GM19397 (cell line): Measurements from ENCODE around the gene VSIG10L.

Experiments
- ATAC-seq: cut with Tn5 transposase; IDR thresholded peaks from one replicate; pipeline ENCODE4 v1.9.1; 2021; ENCODE audit warnings: mild to moderate bottlenecking, moderate library complexity; ENCODE audit not compliant: unreplicated experiment

VSIG10L gene

DNA sequence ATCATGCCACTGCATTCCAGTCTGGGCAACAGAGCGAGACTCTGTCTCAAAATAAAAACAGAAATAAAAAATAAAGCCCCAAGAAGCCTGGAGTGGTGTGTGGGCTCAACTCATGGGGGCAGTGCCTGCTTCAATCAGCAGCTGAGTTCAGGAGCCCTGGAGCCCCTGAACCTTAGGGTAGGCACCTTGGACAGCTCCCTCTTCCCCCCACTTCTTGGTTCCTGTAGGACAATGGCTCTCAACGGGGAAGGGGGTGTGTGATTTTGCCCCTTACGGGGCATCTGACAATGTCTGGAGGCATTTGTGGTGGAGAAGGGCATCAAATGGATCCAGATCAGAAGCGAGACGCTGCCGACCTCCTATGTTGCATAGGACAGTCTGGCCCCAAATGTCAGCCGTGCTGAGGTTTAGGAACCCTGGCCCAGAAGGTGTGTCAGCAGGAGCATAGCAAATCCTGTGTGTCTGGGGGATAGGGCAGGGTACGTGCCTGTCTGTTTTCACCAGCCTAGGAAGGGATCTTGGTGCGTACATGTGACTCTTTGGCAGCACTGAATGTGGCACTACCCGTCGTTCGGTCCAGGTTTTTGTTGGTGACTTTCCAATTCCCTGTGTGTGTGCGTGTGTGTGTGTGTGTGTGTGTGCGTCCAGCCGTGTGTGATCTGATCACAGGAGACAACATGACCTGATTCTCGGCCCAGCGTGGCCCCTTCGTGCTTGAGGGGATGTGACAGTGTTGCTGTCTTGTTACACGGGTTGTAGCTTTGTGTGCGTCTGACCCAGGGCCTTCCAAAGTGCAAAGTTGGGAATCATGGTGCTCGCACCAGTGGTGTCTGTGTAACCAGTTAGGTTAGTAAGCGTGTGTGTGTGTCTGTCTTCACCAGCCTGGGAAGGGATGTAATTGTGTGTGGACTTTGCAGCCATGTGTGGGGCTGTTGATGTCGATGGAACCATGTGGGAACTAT lies 23.0 kb downstream of the VSIG10L start:
- no peak for ATAC-seq

DNA sequence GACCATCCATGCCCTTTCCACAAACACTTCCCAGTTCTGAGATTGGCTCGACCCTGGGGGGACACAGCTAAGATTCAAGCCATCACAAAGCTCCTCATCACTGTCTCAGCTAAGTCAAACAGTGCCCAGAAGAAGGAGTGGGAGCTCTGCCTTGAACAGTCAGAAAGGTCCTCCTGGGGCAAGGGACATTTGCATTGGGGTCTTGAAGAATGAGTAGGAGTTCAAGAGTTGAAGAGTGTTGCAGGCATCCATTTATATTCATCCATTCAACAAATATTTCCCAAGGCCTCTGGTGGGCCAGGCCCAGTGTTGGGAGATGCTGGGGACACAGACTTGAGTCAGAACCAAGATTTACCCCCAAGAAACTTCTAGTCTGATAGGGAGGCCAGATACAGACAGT lies 24.0 kb downstream of the VSIG10L start:
- no peak for ATAC-seq

GRCh38 chr19:51317376-51317775 lies 24.6 kb downstream of the VSIG10L start:
- no peak for ATAC-seq

GRCh38 chr19:51316688-51317087 lies 25.3 kb downstream of the VSIG10L start:
- ATAC-seq = no peak

DNA sequence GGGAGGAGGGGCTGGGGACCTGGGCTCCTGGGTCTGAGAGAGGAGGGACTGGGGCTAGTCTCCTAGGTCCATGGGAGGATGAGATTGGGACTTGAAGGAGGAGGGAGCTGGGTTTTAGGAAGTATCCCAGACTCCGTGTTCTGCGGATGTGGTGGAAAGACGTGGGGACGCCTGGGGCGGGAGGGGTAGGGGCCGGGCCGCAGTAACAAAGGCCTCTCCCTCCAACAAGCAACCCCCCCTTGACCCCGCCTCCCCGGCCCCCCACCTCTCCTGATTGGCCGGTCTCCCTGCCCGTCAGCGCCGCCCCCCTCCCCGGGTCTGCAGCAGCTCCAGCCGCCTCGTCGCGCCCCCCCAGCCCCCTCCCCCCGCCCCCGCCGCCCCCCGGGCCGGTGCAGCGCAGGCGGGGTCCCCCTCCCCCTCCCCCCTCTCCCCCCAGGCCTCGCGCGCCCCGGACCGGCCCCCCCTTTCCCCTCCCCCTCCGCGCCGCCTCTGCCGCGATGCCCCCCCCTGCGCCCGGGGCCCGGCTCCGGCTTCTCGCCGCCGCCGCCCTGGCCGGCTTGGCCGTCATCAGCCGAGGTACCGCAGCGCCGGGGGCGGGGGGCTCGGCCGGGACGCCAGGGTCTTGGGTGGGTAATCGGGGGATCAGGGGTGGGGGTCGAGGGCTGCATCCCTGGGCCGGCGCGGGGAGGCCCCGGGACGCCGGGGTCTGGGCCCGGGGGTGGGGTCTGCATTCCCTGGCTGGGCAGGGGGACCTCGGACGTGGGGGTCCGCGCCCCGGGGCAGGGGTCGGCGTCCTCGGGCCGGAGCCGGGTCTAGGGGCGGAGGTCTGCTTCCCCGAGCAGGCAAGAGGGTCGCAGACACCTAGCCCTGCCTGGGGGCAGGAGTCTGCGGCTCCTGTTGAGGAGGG lies 30.3 kb downstream of the VSIG10L start, which contains the start of gene IGLON5:
Gene IGLON5, plus strand, starts transcription at position 294 of the 907 bp plus-strand sequence. Its CDS starts 204 bp downstream, at position 498.
- ATAC-seq = no peak

DNA sequence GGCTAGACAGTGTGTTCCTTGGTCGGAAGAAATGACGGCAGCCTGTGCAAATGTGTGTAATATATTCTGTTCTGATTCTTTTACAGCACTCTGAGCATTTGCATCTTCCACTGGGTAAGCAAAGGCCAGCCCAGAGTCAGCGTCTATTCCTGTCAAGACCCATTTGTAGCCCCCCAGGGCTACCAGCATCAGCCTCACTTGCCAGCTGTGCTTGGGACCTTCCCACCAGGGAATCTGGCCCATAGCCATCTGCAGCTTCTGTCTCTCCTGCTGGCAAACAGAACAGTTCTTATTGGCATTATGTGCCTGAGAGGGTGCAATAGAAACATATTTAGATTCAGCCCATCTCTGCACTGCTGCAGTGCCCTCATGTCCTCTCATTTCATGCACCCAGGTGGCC lies 36.5 kb downstream of the VSIG10L start:
- no peak for ATAC-seq

GRCh38 chr19:51301266-51301665 lies 40.7 kb downstream of the VSIG10L start:
- no peak for ATAC-seq

DNA sequence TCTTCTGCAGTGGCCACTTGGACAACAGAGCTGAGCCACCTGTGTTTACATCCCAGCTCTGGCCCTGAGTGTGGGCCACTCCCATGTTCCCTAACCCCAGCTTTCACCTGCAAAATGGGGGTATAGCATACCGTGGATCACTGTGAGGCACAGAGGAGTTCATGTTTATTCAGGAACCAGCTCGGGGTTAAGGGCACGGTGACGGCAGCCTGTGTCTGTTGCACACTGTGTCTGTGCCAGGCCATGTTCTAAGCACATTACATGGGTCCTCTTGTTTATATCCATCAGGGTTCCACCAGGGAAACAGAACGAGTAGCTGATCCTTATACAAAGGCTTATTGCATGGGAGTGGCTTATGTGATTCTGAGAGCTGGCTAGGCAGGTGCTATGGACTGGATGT lies 44.5 kb downstream of the VSIG10L start:
- no peak for ATAC-seq

GRCh38 chr19:51296336-51297093 lies 45.4 kb downstream of the VSIG10L start:
- no peak for ATAC-seq

GRCh38 chr19:51295382-51296126 lies 46.4 kb downstream of the VSIG10L start:
- ATAC-seq = no peak

DNA sequence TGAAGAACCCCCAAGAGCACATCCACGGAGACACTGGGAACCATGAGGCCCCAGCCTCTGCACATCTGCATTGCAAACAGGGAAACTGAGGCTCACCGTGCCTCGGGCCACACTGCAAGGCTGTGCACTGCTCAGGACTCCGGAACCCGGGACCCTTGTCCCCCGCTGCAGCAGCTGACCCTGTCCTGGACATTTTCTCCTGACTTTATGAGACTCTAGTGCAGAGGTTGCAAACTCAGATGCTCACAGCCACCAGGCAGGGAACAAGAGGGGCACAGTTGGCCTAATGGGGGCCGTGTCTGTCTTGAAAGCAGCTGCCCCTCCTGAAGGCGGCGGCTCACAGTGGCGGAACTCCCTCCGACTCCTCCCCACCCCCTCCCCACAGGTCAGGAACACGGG lies 47.0 kb downstream of the VSIG10L start:
- no peak for ATAC-seq

- no peak for ATAC-seq
Observed at GRCh38 chr19:51294211-51294976, 47.5 kb downstream of the VSIG10L start.

DNA sequence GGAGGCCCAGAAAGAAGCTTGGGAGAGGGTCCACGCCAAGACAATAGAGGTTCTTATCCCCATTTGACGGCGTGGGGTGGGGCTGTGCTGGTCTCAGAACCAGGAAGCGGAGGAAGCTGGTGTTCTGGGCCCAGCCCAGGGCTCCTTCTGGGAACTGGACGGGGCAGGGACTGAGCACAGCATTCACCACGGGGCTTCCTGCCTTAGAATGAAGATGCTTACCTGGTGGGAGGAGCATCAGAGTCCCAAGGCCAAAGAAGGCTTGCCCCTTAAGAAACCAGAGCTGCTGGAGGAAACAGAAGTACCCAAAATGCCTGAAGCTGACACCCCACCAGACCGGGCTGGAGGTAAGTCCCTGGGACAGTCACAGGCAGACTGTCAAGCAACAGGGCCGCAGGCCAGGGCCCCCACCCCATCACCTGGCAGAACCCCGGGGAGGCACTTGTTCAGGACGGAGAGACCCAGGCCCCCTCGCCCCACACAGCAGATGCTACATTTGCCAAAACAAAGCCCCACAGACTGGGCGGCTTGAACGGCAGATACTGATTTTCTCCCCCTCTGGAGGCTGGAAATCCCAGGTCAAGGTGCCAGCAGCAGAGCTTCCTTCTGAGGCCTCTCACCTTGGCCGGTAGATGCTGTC lies 48.2 kb downstream of the VSIG10L start:
- no peak for ATAC-seq

DNA sequence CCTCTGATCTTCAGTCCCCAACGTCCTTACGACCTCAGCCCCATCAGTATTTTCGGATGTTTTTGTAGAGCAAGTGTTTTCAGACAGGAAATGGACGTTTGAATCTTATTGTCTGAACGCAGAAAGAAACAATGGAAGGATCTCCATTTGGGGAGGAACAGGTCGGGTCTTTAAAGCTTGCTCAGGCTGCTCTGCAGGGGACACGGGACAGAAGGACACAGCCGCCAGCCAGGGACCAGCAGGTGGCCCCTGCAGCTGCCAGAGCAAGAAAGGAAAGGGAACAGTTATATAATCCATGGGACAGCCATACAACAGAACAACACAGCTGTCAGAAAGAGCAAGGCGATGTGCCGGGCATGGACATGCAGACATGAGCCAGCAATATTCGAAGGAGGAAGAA lies 49.0 kb downstream of the VSIG10L start:
- ATAC-seq = no peak

GRCh38 chr19:51289635-51290034 lies 52.3 kb downstream of the VSIG10L start:
- ATAC-seq = no peak

DNA sequence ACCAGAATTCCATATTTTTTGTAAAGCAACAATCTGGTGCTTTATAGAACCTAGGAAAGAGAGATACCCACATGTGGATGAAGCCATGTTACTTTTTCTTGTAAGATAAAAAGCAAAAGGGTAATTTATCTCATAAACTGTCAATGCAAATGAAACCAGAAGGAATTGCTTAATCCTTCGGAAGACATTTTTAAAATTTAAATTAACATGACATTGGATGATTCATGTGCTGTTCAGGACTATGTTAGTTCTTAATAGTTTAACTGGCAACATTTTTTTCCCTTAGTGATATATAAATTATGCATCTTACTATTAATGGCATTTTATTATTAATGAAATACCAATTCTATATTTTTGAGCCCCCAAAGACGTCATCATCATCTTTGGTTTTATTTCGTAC lies 56.3 kb downstream of the VSIG10L start:
- ATAC-seq = no peak

DNA sequence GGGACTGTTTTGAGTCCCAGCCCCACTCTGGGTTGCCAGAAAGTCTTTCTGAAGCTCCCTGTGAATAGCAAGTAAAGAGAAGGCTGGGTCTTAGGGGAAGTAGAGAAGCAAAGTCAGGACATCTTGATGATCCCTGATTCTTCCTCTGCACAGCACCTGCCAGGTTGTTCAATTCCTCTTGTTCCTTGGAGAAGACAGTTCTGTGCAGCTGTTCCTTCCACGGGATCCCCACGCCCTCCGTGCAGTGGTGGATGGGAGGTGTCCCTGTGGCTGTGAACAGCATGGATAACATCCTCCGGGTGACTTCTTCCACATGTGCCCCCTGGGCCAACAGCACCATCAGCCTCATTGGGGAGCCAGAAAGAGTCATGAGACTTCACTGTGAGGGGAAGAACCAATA lies 59.6 kb downstream of the VSIG10L start:
- no peak for ATAC-seq
